ENCODE measurements around the gene CEP170B. TPM values are rescaled to one million over a fixed set of nuclear protein-coding genes. Genes with fewer than 3 reads are reported as not detected.

Gene CEP170B
- total RNA-seq, 1 donor from 2014 or later: 55.4 TPM

- Histone ChIP-seq H3K36me3 (ENCODE audit: insufficient read depth, low read length) (no peaks in the 10 kb centered on the region), H3K4me2 (ENCODE audit: low read length) (no peak overlapping the region), H3K27ac (ENCODE audit: low read depth, low read length) (no peak overlapping the region), H3K9ac (ENCODE audit: low read length) (no peak overlapping the region), H4K20me1 (ENCODE audit: insufficient read depth, low read length) (no peaks in the 10 kb centered on the region), H2AFZ (ENCODE audit: low read depth, low read length) (no peak overlapping the region), H3K79me2 (ENCODE audit: insufficient read depth, low read length) (no peaks in the 10 kb centered on the region), H3K27me3 (ENCODE audit: insufficient read depth, low read length) (peaks cover 40% of the 10 kb centered on the region), H3K9me3 (ENCODE audit: insufficient read depth, low read depth, low read length) (no peaks in the 10 kb centered on the region), H3K4me3 (ENCODE audit: insufficient read depth, low read depth, low read length) (no peak overlapping the region), H3K4me1 (ENCODE audit: insufficient read depth, low read length) (no peaks in the 10 kb centered on the region)
- peaks cover 3% of the 10 kb centered on the region for H3K4me1 Mint-ChIP-seq (ENCODE audit: low read depth, unreplicated experiment)
- H3K27ac Mint-ChIP-seq (ENCODE audit: unreplicated experiment): no peak overlapping the region
- TF ChIP-seq, protein P1, sequence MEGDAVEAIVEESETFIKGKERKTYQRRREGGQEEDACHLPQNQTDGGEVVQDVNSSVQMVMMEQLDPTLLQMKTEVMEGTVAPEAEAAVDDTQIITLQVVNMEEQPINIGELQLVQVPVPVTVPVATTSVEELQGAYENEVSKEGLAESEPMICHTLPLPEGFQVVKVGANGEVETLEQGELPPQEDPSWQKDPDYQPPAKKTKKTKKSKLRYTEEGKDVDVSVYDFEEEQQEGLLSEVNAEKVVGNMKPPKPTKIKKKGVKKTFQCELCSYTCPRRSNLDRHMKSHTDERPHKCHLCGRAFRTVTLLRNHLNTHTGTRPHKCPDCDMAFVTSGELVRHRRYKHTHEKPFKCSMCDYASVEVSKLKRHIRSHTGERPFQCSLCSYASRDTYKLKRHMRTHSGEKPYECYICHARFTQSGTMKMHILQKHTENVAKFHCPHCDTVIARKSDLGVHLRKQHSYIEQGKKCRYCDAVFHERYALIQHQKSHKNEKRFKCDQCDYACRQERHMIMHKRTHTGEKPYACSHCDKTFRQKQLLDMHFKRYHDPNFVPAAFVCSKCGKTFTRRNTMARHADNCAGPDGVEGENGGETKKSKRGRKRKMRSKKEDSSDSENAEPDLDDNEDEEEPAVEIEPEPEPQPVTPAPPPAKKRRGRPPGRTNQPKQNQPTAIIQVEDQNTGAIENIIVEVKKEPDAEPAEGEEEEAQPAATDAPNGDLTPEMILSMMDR (IDR thresholded peaks at IDR 0.05; ENCODE audit: insufficient read depth, low read depth, low read length): no peak
- no peak for TF ChIP-seq EZH2 (IDR thresholded peaks at IDR 0.05; ENCODE audit: insufficient read depth, low read length)
- peaks cover 49% of the 10 kb centered on the region for H3K27me3 Mint-ChIP-seq (ENCODE audit: low read depth, unreplicated experiment)
- peaks cover 23% of the 10 kb centered on the region for H3K9me3 Mint-ChIP-seq (ENCODE audit: unreplicated experiment)
- FAIRE-seq: no peak
- peaks cover 4% of the 10 kb centered on the region for H3K36me3 Mint-ChIP-seq (ENCODE audit: low read depth, unreplicated experiment)
- H3K4me3 Mint-ChIP-seq (ENCODE audit: unreplicated experiment): no peak overlapping the region
- no peak for DNase-seq (ENCODE audit: low read depth)
Measured at GRCh38 chr14:104841730-104842129, 23.3 kb upstream of the CEP170B start.

DNA sequence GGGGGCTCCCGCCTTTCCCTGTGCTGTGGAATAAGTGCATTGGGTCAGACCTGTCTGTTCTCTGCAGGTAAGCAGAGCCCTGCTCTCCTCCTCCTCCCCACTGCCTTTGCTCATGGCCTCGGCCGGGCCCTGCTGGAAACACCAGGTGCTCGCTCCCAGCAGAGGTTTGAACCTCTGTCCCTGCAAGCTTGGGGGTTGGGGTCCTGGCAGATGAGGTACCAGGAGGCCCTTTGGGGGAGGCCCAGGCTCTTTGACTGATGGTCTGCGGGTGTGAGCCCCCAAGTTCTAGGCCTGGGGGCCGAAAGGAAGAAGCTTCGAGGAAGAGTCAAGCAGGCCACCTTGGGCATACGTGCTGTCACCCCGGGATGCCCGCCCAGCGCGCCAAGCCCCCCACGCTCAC is 22.1 kb upstream of the CEP170B start:
- H3K4me3 Mint-ChIP-seq (ENCODE audit: unreplicated experiment): no peak overlapping the region
- H3K4me1 ChIP-seq (ENCODE audit: insufficient read depth, low read length): no peaks in the 10 kb centered on the region
- TF ChIP-seq EZH2 (IDR thresholded peaks at IDR 0.05; ENCODE audit: insufficient read depth, low read length): peak; percentile 8
- TF ChIP-seq, protein P1 (IDR thresholded peaks at IDR 0.05; ENCODE audit: insufficient read depth, low read depth, low read length): no peak
- peaks cover 4% of the 10 kb centered on the region for H3K36me3 Mint-ChIP-seq (ENCODE audit: low read depth, unreplicated experiment)
- no peak for FAIRE-seq
- H3K27ac Mint-ChIP-seq (ENCODE audit: unreplicated experiment): no peak overlapping the region
- no peak overlapping the region for H3K27ac ChIP-seq (ENCODE audit: low read depth, low read length)
- no peaks in the 10 kb centered on the region for H4K20me1 ChIP-seq (ENCODE audit: insufficient read depth, low read length)
- H3K4me3 ChIP-seq (ENCODE audit: insufficient read depth, low read depth, low read length): no peak overlapping the region
- H3K79me2 ChIP-seq (ENCODE audit: insufficient read depth, low read length): no peaks in the 10 kb centered on the region
- H2AFZ ChIP-seq (ENCODE audit: low read depth, low read length): no peak overlapping the region
- no peak overlapping the region for H3K9ac ChIP-seq (ENCODE audit: low read length)
- H3K36me3 ChIP-seq (ENCODE audit: insufficient read depth, low read length): no peaks in the 10 kb centered on the region
- peaks cover 40% of the 10 kb centered on the region for H3K27me3 ChIP-seq (ENCODE audit: insufficient read depth, low read length)
- no peak overlapping the region for H3K4me2 ChIP-seq (ENCODE audit: low read length)
- H3K4me1 Mint-ChIP-seq (ENCODE audit: low read depth, unreplicated experiment): peaks cover 3% of the 10 kb centered on the region
- peaks cover 45% of the 10 kb centered on the region for H3K27me3 Mint-ChIP-seq (ENCODE audit: low read depth, unreplicated experiment)
- no peaks in the 10 kb centered on the region for H3K9me3 ChIP-seq (ENCODE audit: insufficient read depth, low read depth, low read length)
- no peak for DNase-seq (ENCODE audit: low read depth)
- H3K9me3 Mint-ChIP-seq (ENCODE audit: unreplicated experiment): peaks cover 17% of the 10 kb centered on the region

- peak overlapping the region; percentile 54 for H3K4me2 ChIP-seq (ENCODE audit: low read length)
Measured at GRCh38 chr14:104843442-104844305, 21.4 kb upstream of the CEP170B start.

More at GRCh38 chr14:104843442-104844305, 21.4 kb upstream of the CEP170B start:
- H3K4me3 Mint-ChIP-seq (ENCODE audit: unreplicated experiment): peak overlapping the region; percentile 73
- Histone ChIP-seq H3K9ac (ENCODE audit: low read length) (no peak overlapping the region), H3K4me1 (ENCODE audit: insufficient read depth, low read length) (no peaks in the 10 kb centered on the region), H2AFZ (ENCODE audit: low read depth, low read length) (no peak overlapping the region), H3K4me3 (ENCODE audit: insufficient read depth, low read depth, low read length) (no peak overlapping the region), H3K27me3 (ENCODE audit: insufficient read depth, low read length) (peaks cover 40% of the 10 kb centered on the region), H3K27ac (ENCODE audit: low read depth, low read length) (no peak overlapping the region), H3K36me3 (ENCODE audit: insufficient read depth, low read length) (no peaks in the 10 kb centered on the region), H3K79me2 (ENCODE audit: insufficient read depth, low read length) (no peaks in the 10 kb centered on the region), H3K9me3 (ENCODE audit: insufficient read depth, low read depth, low read length) (no peaks in the 10 kb centered on the region), H4K20me1 (ENCODE audit: insufficient read depth, low read length) (no peaks in the 10 kb centered on the region)
- peaks cover 43% of the 10 kb centered on the region for H3K27me3 Mint-ChIP-seq (ENCODE audit: low read depth, unreplicated experiment)
- no peak for FAIRE-seq
- H3K27ac Mint-ChIP-seq (ENCODE audit: unreplicated experiment): no peak overlapping the region
- no peak for DNase-seq (ENCODE audit: low read depth)
- H3K36me3 Mint-ChIP-seq (ENCODE audit: low read depth, unreplicated experiment): peaks cover 4% of the 10 kb centered on the region
- TF ChIP-seq EZH2 (IDR thresholded peaks at IDR 0.05; ENCODE audit: insufficient read depth, low read length): peak; percentile 94
- TF ChIP-seq, protein P1 (IDR thresholded peaks at IDR 0.05; ENCODE audit: insufficient read depth, low read depth, low read length): no peak
- H3K4me1 Mint-ChIP-seq (ENCODE audit: low read depth, unreplicated experiment): peaks cover 3% of the 10 kb centered on the region
- peaks cover 11% of the 10 kb centered on the region for H3K9me3 Mint-ChIP-seq (ENCODE audit: unreplicated experiment)

All from astrocyte (in vitro differentiated cells and primary cell).